Activated naive CD4-positive, alpha-beta T cell treated with anti-CD3 and anti-CD28 coated beads, Interleukin-2, amount 10 ng/mL, durations not matched to agents 7 days and 5 days (primary cell): Measurements from ENCODE around the gene KAZALD1.

ENCODE experiments used
- CTCF ChIA-PET: fragments of 350-600 bp; sonication (Branson Sonifier 250); formaldehyde crosslinking; loops from one replicate; lab custom pipeline; 2021; ENCODE audit warnings: antibody characterized with exemption; lab: Charles Lee
- DNase-seq: peaks from one replicate; pipeline ENCODE4 v3.0.0-alpha.2; 2020
- H3K27ac Mint-ChIP-seq: one replicate; pipeline ENCODE4 v1.8.0; 2021; ENCODE audit warnings: mild to moderate bottlenecking, moderate library complexity, mixed read lengths
- H3K27me3 Mint-ChIP-seq: one replicate; pipeline ENCODE4 v1.8.0; 2021; ENCODE audit warnings: mild to moderate bottlenecking, mixed read lengths
- H3K36me3 Mint-ChIP-seq: one replicate; pipeline ENCODE4 v1.8.0; 2021; ENCODE audit warnings: mixed read lengths
- H3K4me1 Mint-ChIP-seq: one replicate; pipeline ENCODE4 v1.8.0; 2021; ENCODE audit warnings: mixed read lengths
- H3K4me3 Mint-ChIP-seq: one replicate; pipeline ENCODE4 v1.8.0; 2021; ENCODE audit warnings: mild to moderate bottlenecking, moderate library complexity, mixed read lengths
- H3K9me3 Mint-ChIP-seq: one replicate; pipeline ENCODE4 v1.8.0; 2021; ENCODE audit warnings: mixed read lengths

The KAZALD1 gene

DNA sequence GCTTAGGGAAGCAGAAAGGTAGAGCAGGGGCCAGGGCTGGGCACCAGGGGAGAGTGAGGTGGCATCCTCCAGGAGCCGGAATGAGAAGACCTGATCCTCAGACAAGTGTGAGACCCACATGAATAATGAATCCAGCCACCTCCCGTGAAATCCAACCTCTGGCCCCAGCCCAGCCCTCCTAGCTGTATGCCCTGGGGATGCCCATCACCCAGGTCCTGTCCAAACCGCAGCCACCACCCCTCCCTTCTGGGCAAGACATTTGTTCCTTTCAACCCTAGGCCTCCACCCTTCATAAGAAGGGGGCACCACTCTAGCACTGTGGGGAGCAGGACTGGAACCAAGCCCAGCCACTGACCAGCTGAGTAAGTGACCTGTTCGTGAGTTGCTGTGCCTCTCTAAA lies 40.5 kb upstream of the KAZALD1 start:
- H3K4me1 Mint-ChIP-seq = no peaks in the 10 kb centered on the region
- H3K27me3 Mint-ChIP-seq = peaks cover 65% of the 10 kb centered on the region
- CTCF ChIA-PET = interaction anchor here (1.0 to 1.6 kb wide), 2 partner anchors 22 to 23 kb away, joined by 3 to 5 read pairs; no protein-coding TSS in a partner anchor

DNA sequence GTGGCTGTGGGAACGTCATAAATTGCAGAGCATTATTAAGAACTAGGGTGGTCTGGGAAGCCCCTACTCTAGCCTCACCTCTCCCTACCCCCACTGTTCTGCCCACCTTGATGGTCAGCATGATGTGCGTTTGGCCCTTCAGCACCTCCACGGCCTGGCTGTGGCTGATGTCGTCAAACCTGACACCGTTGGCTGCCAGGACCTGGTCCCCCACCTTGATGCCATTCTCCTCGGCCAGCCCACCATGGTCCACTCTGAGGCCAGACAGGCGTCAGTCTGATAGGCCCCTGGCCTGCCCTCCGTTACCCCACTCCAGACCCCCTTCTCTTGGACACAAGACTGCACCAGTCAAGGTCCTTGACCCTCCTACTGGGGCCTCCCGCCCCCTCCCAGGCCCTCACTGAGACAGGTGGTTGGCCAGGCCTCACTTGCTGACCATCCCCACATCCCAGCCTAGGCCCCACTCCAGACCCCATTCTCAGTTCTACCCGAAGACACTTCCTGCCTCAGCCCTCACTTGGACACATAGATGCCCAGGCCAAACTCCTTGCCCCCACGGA lies 40.0 kb upstream of the KAZALD1 start:
- Mint-ChIP-seq H3K4me1 (no peaks in the 10 kb centered on the region), H3K4me3 (no peak overlapping the region), H3K9me3 (no peaks in the 10 kb centered on the region), H3K27ac (no peak overlapping the region), H3K36me3 (peaks cover 1% of the 10 kb centered on the region), H3K27me3 (peaks cover 62% of the 10 kb centered on the region)
- DNase-seq = no peak
- CTCF ChIA-PET = interaction anchor here (1.0 to 1.6 kb wide), 3 partner anchors 11 to 24 kb away, joined by 3 to 5 read pairs (median 3); no protein-coding TSS in a partner anchor

More for the DNA sequence above, 40.5 kb upstream of the KAZALD1 start:
- no peaks in the 10 kb centered on the region for H3K9me3 Mint-ChIP-seq
- H3K27ac Mint-ChIP-seq = no peak overlapping the region
- H3K4me3 Mint-ChIP-seq = no peak overlapping the region
- H3K36me3 Mint-ChIP-seq = peaks cover 1% of the 10 kb centered on the region
- DNase-seq = no peak

DNA sequence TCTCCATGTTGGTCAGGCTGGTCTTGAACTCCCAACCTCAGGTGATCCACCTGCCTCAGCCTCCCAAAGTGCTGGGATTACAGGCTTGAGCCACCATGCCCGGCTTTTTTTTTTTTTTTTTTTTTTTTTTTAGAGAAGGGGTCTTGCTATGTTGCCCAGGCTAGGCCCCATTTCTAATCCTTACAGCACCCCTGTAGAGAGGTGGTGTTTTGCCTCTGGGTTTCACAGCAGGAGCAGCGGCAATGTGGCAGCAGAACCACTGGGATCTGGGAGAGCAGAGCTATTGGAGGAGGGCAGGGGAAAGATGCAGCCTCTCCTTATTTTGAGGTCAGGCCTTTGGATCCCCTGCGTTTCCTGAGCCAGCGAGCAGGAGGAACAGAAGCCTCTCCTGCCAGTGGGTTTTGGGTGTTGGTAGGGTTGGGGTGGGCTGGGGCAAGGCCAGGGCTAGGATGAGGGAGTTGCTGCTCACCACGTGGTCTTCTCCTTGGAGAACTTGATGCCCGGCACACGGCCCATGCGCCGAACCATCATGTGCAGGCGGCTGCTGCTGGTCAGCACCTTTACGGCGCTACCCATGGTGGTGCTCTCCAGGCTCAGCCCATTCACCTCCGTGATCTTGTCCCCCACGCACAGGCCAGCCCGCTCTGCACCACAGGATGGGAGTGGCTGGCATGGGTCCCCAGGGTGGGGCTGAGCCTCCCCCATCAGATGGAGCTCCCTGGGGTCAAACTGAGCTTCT lies 38.7 kb upstream of the KAZALD1 start:
- Mint-ChIP-seq H3K27ac (no peak overlapping the region), H3K4me1 (no peaks in the 10 kb centered on the region), H3K9me3 (no peaks in the 10 kb centered on the region), H3K36me3 (peaks cover 1% of the 10 kb centered on the region), H3K27me3 (peaks cover 59% of the 10 kb centered on the region), H3K4me3 (no peak overlapping the region)
- CTCF ChIA-PET = interaction anchor here (0.8 to 1.3 kb wide), 3 partner anchors 9 to 12 kb away, joined by 3 to 4 read pairs (median 3); no protein-coding TSS in a partner anchor
- DNase-seq = no peak

DNA sequence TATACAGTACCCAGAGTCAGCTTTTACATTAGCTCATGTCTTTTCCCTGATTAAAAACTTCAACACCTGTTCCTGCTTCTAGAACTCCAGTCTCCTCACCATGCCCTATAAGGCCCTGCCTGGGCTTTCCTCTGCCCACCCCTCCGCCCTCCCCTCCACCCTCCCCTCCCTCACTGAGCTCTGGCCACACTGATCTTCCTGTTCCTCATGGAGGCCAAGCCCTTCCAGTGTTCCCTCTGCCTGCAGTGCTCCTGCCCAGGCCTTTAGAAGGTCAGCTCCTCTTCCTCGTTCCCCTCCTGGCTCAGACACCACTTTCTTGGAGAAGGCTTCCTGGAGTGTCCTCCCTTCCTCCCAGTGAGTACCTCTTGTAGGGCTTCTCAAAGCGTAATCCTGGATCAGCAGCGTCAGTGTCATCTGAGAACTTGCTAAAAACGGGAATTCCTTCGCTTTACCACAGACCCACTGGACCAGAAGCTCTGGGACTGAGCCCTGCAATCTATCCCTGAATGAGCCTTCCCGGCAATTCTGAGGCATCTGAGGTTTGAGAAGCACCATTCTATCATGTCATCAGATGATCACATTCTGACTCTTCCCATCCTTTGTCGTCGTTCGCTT lies 34.6 kb upstream of the KAZALD1 start:
- Mint-ChIP-seq H3K36me3 (no peaks in the 10 kb centered on the region), H3K4me3 (no peak overlapping the region), H3K9me3 (no peaks in the 10 kb centered on the region), H3K4me1 (peaks cover 8% of the 10 kb centered on the region), H3K27me3 (peaks cover 49% of the 10 kb centered on the region), H3K27ac (no peak overlapping the region)
- DNase-seq = no peak
- CTCF ChIA-PET = interaction anchor here (0.9 to 8.1 kb wide), 2 partner anchors 9 to 10 kb away, joined by 3 to 98 read pairs; no protein-coding TSS in a partner anchor

DNA sequence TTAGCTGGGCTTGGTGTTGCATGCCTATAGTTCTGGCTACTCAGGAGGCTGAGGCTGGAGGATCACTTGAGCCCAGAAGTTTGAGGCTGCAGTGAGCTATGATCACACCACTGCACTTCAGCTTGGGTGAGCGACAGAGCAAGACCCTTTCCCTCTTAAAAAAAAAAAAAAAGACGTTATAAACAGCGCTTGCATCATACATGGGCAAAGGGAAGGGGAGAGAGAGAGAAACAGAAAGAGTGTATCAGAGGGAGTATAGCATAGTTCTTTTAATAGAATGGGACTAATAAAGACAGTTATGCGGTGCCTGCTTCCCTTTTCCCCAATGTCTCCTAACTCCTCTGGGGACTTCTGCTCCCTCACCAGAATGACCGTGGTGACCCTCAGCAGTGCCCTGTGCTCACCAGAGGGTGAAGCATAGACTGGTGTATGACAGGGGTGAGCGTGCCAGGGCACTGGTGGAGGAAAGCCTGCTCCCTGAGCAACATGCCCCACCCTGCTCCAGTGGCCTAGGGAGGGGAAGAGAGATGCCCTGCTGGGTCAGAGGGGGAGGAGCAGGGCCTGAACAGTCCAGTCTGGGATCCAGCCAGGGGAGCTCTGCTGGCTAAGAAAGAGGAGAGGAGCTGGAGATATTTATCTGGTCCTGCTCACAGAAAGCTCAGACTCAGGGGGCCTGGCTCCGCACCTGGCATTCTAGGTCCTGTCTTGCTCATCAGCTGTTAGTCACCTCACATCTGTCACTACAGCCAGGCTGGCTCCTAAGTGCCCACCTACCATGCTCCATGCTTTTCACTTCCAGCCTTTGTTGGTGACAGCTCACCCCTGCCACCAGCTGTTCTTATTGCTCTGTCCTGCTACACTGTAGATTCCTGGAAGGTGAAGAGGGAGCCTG lies 33.1 kb upstream of the KAZALD1 start:
- Mint-ChIP-seq H3K9me3 (no peaks in the 10 kb centered on the region), H3K4me3 (no peak overlapping the region), H3K27ac (no peak overlapping the region), H3K27me3 (peaks cover 45% of the 10 kb centered on the region), H3K4me1 (peaks cover 22% of the 10 kb centered on the region), H3K36me3 (peaks cover 5% of the 10 kb centered on the region)
- CTCF ChIA-PET = interaction anchor here (8.1 kb wide), 1 partner anchor 12 kb away, joined by 98 read pairs; no protein-coding TSS in a partner anchor
- DNase-seq = no peak

DNA sequence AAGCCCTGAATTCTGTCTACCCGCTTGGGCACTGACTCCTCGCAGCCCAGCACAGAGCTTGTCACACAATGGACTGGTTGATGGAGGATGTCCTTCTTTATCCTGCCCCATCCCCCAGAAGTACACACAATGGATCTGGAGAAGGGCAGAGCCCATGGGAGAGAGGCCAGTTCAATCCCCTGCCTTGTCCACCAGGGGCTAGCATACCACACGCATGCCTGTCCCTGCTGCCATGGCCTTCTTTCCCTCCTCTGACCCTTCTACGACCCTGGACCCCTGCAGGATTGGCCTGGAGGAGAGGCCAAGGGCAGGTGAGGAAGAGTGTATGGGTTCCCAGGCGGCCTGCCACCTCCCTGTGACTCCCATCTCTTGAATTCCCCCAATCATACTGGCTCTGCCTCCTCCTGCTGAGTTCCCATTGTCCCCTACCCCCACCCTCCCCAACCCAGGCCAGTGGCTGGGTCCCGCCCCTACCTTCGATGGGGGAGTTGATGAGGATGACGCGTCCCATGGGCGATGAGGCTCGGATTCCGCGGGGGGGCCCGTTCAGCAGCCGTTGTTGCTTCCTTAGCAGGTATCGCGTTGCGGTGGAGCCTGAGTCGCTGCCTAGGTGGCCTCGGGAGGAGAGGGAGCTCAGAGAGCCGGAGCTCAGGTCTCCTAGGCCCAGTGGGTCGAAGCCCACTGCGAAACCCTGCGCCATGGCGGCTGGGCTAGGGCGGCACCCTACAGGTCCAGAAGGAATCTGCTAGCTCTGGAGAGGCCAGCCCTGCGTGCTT lies 32.1 kb upstream of the KAZALD1 start:
- H3K4me3 Mint-ChIP-seq = no peak overlapping the region
- peaks cover 6% of the 10 kb centered on the region for H3K36me3 Mint-ChIP-seq
- no peaks in the 10 kb centered on the region for H3K9me3 Mint-ChIP-seq
- H3K4me1 Mint-ChIP-seq = peaks cover 25% of the 10 kb centered on the region
- no peak for DNase-seq
- H3K27me3 Mint-ChIP-seq = peaks cover 42% of the 10 kb centered on the region
- CTCF ChIA-PET = interaction anchor here (2.8 to 8.1 kb wide), 2 partner anchors 10 to 13 kb away, joined by 10 to 98 read pairs; no protein-coding TSS in a partner anchor
- H3K27ac Mint-ChIP-seq = no peak overlapping the region

DNA sequence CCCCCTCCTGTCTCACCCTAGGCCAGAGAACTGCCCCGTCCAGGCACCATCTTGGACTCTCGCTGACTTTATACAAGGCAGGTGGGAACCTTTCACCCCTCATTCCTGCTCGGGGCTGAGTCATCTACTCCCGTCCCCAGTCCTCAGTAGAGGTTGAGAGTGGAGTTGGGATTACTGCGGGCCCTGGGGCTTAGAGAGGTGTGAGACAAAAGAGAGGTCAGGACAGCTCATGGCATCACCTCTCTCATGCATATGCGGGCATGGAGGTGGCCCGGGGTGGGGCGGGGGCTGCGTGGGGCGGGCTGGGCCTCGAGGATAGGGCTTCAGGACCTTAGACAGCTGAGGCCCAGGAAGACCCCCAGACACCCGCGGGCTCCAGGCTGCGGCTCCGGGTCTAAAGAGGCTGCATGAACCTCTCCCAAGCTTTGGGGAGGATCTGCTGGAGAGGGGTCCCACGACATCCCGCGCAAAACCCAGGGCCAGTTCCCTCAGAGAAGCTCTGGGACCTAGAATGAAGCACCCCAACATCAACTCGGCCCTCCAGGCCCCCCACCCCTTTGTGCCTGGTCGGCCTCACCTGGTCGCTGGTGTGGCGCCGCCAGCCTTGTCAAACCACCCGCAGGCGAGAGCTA lies 31.2 kb upstream of the KAZALD1 start:
- peak overlapping the region; percentile 81 for H3K4me3 Mint-ChIP-seq
- DNase-seq = no peak
- H3K27me3 Mint-ChIP-seq = peaks cover 42% of the 10 kb centered on the region
- H3K9me3 Mint-ChIP-seq = no peaks in the 10 kb centered on the region
- peaks cover 25% of the 10 kb centered on the region for H3K4me1 Mint-ChIP-seq
- H3K27ac Mint-ChIP-seq = peak overlapping the region; percentile 96
- CTCF ChIA-PET = interaction anchor here (0.6 to 8.1 kb wide), 8 partner anchors 9 to 1108 kb away, joined by 3 to 98 read pairs (median 7); no protein-coding TSS in a partner anchor
- H3K36me3 Mint-ChIP-seq = peaks cover 9% of the 10 kb centered on the region

DNA sequence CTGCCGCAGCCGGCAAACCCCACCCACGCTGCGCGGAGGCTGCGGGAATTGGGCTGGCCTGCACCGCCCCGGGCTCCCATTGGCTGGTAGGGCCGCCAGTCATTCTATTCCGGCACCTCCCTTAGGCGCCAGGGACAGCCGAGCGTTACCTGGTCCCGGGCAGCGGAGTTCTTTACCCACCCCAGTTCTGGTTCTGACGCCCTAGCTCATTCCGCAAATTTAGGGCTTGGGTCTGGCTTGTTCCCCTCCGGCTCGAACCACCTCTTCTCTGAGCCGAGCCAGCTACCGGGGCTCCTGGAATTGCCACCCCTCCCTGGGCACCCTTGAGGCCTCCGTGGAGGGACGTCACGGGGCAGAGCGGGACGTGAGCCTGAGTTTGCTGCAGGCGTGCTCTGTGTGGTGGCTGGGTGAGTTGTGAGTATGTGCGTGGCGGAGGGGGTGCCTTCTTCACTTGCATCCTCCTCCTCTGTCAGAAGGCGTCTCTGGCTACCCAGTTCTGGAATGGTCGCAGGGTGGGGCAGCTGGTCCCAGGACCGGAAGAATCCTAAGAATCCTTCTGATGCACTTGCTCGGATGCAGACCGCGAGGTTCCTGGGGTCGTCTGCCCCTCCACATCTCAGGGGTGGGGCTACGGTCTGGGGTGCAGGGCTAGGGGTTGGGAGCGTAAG lies 30.5 kb upstream of the KAZALD1 start, which contains the start of the genes PDZD7 and SFXN3:
Gene PDZD7, minus strand, starts transcription at position 2 of the 668 bp plus-strand sequence. CDS start 910 bp downstream, outside the sequence.
Gene SFXN3, plus strand, starts transcription at position 107 of the 668 bp plus-strand sequence. CDS start 3,461 bp downstream, outside the sequence.
- CTCF ChIA-PET = interaction anchor here (0.6 to 8.1 kb wide), 10 partner anchors 8 to 1107 kb away, joined by 3 to 98 read pairs (median 4); no protein-coding TSS in a partner anchor
- peaks cover 42% of the 10 kb centered on the region for H3K27me3 Mint-ChIP-seq
- no peaks in the 10 kb centered on the region for H3K9me3 Mint-ChIP-seq
- H3K4me1 Mint-ChIP-seq = peaks cover 25% of the 10 kb centered on the region
- H3K36me3 Mint-ChIP-seq = peaks cover 14% of the 10 kb centered on the region
- H3K4me3 Mint-ChIP-seq = peak within 1 kb of the TSS; percentile 81
- H3K27ac Mint-ChIP-seq = peak within 1 kb of the TSS; percentile 96
- peak; percentile 98 for DNase-seq

DNA sequence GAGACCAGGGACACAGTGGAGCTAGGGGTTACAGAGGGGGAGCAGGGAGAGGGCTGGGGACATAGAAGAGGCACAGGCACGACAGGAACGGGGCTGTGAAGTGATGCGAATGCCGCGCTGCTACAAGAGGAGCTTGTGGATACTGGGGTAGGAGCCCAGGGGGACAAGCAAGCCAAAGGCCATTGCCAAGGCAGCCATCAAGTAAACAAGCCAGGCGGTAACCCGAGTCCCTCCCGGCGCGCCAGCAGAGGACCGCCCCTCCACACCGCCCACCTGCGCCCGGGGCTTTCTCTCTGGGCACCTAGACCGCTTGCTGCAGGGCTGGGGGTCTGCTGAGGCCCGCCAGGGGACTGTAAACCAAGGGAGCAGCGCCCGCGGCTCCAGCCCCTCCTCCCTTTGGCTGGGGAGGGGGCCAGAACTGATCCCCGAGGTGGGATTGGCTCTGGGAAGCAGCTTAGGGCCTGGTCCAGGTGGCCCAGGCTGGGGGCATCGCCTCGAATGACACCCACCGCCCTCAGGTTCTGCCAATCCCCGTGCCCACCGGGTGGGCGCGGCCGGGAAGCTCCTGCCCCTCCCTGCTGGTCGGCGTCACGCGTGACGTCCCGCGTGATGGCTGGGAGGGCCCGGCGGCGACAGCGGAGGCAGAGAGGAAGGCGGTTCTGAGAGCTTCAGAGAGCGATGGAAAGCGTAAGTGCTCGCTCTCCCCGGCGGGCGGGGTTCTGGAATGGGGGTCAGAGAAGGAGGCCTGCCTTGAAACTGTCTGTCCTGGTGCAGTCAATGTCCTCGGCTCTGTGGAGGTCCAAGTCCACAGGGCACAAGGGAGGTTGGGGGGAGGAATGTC lies 29.8 kb upstream of the KAZALD1 start:
- H3K27ac Mint-ChIP-seq = peak overlapping the region; percentile 96
- CTCF ChIA-PET = interaction anchor here (0.9 to 8.1 kb wide), 8 partner anchors 8 to 37 kb away, joined by 3 to 98 read pairs (median 7); no protein-coding TSS in a partner anchor
- peak overlapping the region; percentile 81 for H3K4me3 Mint-ChIP-seq
- H3K27me3 Mint-ChIP-seq = peaks cover 37% of the 10 kb centered on the region
- peaks cover 25% of the 10 kb centered on the region for H3K4me1 Mint-ChIP-seq
- DNase-seq = peak; percentile 91
- H3K9me3 Mint-ChIP-seq = no peaks in the 10 kb centered on the region
- H3K36me3 Mint-ChIP-seq = peaks cover 20% of the 10 kb centered on the region

DNA sequence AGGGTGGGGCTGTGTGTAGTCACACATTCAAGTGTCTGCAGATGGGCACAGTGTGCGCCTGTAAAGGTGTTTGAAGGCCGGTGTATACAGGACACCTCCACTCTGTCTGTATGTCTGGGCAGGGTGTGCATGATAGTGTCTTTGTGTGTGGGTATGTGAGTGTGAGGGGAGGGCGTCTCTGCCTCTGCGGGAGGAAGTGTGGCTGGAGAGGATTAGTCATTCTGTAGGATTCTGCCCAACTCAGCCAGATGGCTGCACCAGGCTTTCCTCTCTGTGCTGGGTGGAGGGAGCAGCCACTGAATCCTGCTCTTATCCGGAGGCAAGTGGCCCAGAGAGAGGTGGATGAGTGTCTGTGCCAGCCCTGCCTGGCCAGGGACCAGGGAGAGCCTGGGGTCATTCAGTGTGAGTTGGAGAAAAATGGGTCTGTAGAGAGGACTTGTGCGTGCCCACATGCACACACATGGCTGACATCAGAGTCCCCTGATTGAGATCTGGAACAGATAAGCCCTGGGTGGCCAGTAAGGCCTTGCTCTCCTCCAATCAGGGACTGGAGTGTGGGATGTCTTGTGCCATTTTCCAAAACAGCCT lies 29.1 kb upstream of the KAZALD1 start:
- Mint-ChIP-seq H3K27me3 (peaks cover 32% of the 10 kb centered on the region), H3K36me3 (peaks cover 26% of the 10 kb centered on the region), H3K27ac (peak overlapping the region; percentile 91), H3K9me3 (no peaks in the 10 kb centered on the region), H3K4me3 (peak overlapping the region; percentile 81), H3K4me1 (peaks cover 25% of the 10 kb centered on the region)
- CTCF ChIA-PET = interaction anchor here (1.1 to 8.1 kb wide), 4 partner anchors 10 to 35 kb away, joined by 3 to 98 read pairs (median 16); no protein-coding TSS in a partner anchor
- DNase-seq = peak; percentile 56

DNA sequence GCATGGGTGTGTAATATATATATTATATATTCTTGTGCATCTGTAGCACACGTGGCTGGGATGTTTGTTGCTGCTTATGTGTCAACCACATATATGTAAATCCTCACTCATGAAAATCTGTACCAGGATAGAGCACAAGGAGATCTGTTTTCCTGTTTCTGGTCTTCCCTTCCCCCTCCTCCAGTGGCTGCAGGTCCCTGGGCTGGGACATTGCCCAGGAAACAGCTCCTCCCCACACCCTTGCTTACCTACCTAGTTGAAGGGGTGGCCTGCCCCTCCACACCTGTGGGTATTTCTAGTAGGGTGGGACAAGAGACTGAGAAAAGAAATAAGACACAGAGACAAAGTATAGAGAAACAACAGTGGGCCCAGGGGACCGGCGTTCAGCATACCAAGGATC lies 28.5 kb upstream of the KAZALD1 start:
- CTCF ChIA-PET = no interaction called here
- Mint-ChIP-seq H3K27ac (peak overlapping the region; percentile 91), H3K4me3 (peak overlapping the region; percentile 81), H3K36me3 (peaks cover 32% of the 10 kb centered on the region), H3K4me1 (peaks cover 25% of the 10 kb centered on the region), H3K9me3 (no peaks in the 10 kb centered on the region), H3K27me3 (peaks cover 28% of the 10 kb centered on the region)
- DNase-seq = no peak
